Kidney epithelial cell (primary cell): ENCODE data around the gene YIF1A. TPM values are rescaled to one million over a fixed set of nuclear protein-coding genes. Genes with fewer than 3 reads are reported as not detected.

Experiments
- DNase-seq: peaks from one replicate; pipeline ENCODE4 v3.0.0-alpha.2; 2010; ENCODE audit warnings: low read depth
- H3K27me3 ChIP-seq: 2 replicates; pipeline ENCODE4 v1.6.0; 2011; ENCODE audit warnings: low read length; ENCODE audit not compliant: control insufficient read depth, insufficient read depth
- H3K36me3 ChIP-seq: 2 replicates; pipeline ENCODE4 v1.5.1; 2011; ENCODE audit warnings: low read length; ENCODE audit not compliant: control insufficient read depth, insufficient read depth
- H3K4me3 ChIP-seq: 2 replicates; pipeline ENCODE4 v1.5.1; 2011; ENCODE audit warnings: low read depth, mild to moderate bottlenecking, control low read depth, low read length
- total RNA-seq: library from RNA; depleted of rRNA; stranded (reverse); fragments of >200 nt; gene quantifications from 2 replicates; pipeline ENCODE4 v1.2.3, GENCODE V29; 2015
- TF ChIP-seq, protein P1 (sequence below): IDR thresholded peaks from 2 replicates; pipeline ENCODE4 v1.5.1; 2011; ENCODE audit warnings: mild to moderate bottlenecking, moderate library complexity, low read length, control low read depth, inconsistent platforms; ENCODE audit not compliant: insufficient read depth, poor library complexity, severe bottlenecking

The YIF1A gene
- total RNA-seq, 1 donor from 2014 or later = 104 TPM

DNA sequence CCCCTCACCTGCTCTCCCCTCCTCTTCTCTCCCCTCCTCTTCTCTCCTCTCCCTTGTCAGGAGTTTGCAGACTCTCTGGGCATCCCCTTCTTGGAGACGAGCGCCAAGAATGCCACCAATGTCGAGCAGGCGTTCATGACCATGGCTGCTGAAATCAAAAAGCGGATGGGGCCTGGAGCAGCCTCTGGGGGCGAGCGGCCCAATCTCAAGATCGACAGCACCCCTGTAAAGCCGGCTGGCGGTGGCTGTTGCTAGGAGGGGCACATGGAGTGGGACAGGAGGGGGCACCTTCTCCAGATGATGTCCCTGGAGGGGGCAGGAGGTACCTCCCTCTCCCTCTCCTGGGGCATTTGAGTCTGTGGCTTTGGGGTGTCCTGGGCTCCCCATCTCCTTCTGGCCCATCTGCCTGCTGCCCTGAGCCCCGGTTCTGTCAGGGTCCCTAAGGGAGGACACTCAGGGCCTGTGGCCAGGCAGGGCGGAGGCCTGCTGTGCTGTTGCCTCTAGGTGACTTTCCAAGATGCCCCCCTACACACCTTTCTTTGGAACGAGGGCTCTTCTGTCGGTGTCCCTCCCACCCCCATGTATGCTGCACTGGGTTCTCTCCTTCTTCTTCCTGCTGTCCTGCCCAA, 12.8 kb downstream of the YIF1A start:
- TF ChIP-seq, protein P1, sequence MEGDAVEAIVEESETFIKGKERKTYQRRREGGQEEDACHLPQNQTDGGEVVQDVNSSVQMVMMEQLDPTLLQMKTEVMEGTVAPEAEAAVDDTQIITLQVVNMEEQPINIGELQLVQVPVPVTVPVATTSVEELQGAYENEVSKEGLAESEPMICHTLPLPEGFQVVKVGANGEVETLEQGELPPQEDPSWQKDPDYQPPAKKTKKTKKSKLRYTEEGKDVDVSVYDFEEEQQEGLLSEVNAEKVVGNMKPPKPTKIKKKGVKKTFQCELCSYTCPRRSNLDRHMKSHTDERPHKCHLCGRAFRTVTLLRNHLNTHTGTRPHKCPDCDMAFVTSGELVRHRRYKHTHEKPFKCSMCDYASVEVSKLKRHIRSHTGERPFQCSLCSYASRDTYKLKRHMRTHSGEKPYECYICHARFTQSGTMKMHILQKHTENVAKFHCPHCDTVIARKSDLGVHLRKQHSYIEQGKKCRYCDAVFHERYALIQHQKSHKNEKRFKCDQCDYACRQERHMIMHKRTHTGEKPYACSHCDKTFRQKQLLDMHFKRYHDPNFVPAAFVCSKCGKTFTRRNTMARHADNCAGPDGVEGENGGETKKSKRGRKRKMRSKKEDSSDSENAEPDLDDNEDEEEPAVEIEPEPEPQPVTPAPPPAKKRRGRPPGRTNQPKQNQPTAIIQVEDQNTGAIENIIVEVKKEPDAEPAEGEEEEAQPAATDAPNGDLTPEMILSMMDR = no peak
- peaks cover 10% of the 10 kb centered on the region for H3K36me3 ChIP-seq
- no peak for DNase-seq
- no peak overlapping the region for H3K4me3 ChIP-seq
- H3K27me3 ChIP-seq = peaks cover 12% of the 10 kb centered on the region

DNA sequence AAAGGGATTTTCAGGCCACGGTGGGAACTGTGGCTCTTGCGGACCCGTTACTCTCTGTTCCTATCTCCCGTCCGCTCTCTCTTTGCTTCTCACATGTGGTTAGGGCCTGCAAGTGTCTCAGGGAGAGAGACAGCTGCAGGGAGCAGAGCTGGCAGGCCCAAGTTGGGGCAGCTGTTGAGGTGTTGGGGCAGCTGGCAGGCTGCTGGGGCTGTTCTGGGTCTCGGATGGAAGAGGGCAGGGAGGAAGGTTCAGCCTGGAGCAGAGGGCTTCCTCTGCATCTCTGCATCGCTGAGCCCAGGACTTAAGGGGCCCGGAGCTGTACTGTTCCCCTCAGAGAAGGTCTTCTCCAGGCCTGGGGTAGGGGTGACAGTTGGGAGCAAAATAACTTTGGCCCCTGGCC, 13.5 kb downstream of the YIF1A start:
- H3K36me3 ChIP-seq = peaks cover 10% of the 10 kb centered on the region
- TF ChIP-seq, protein P1 = no peak
- no peak overlapping the region for H3K4me3 ChIP-seq
- peaks cover 12% of the 10 kb centered on the region for H3K27me3 ChIP-seq
- DNase-seq = no peak

DNA sequence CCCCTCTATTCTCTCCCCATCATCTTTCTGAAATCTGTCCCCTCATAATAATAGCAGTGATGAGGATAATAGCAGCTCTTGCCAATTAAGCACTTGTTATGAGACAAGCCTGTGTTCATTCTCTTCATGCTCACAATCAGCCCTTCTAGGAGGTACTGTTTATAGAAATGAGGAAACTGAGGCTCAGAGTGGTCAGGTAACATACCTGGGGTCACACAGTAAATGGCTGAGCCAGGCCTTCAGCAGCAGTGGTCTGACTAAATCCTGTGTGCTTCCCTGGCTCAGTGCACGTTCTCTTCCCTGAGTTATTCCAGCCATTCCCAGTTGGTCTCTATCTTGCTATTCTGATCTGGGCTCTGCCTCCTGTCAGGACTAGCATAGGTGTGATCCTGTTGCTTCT, 14.7 kb downstream of the YIF1A start:
- TF ChIP-seq, protein P1 = no peak
- Histone ChIP-seq H3K4me3 (no peak overlapping the region), H3K27me3 (peaks cover 7% of the 10 kb centered on the region), H3K36me3 (peaks cover 10% of the 10 kb centered on the region)
- no peak for DNase-seq

DNA sequence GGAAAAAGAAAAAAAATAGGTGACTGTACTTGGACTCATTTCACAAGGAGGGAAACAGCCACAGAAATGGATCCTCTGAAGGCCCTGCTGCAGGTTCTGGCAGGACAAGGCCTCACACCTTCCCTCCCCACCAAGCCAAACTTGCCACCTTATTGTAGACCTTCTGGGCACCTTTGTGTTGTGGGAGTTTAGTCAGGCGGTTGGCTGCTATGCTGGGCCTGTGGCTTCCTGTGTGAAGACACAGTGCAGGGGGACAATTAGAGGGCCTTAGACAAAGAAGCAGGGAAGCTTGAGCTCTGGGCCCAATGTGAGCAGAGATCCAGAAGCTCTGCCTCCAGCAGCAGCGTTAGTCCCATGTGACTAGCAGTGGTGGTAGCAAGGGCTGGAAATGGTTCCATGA, 16.3 kb downstream of the YIF1A start:
- Histone ChIP-seq H3K4me3 (no peak overlapping the region), H3K27me3 (no peaks in the 10 kb centered on the region), H3K36me3 (peaks cover 10% of the 10 kb centered on the region)
- DNase-seq = no peak
- TF ChIP-seq, protein P1 = no peak

DNA sequence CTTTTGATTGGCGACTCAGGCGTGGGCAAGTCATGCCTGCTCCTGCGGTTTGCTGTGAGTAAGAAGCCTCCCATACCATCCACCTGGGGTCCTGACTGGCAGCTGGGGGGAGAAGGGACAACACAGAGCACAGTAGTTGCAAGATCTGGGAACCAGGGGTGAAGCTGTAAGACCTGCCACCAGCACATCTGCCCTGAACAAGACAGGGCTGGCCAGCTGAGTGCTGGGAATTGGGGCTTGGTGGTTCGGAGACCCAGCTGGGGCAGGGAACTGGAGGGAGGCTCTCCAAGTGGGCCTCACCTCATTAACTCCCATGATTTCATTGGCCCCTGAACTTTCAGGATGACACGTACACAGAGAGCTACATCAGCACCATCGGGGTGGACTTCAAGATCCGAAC, 17.1 kb downstream of the YIF1A start:
- no peak for DNase-seq
- TF ChIP-seq, protein P1 = no peak
- peaks cover 10% of the 10 kb centered on the region for H3K36me3 ChIP-seq
- no peak overlapping the region for H3K4me3 ChIP-seq
- no peaks in the 10 kb centered on the region for H3K27me3 ChIP-seq
